Transverse colon (tissue), 4 donors: Measurements from ENCODE around the gene NHLRC4. TPM values are rescaled to one million over a fixed set of nuclear protein-coding genes. Genes with fewer than 3 reads are reported as not detected.

Source experiments
- DNase-seq: peaks from one replicate; pipeline ENCODE4 v3.0.0-alpha.2; 2019
- H3K27ac ChIP-seq, 4 donors: fragments of 200-600 bp; sonication (generic); 2 replicates each; pipeline ENCODE4 v1.5.1; 2016 to 2018; ENCODE audit warnings: inconsistent platforms in 4 of 4
- H3K27me3 ChIP-seq: fragments of 200-600 bp; sonication (generic); 2 replicates; pipeline ENCODE4 v1.5.1; 2017; ENCODE audit warnings: inconsistent platforms
- H3K36me3 ChIP-seq, 4 donors: fragments of 200-600 bp; sonication (generic); 2 replicates each; pipeline ENCODE4 v1.5.1; 2017 to 2019; ENCODE audit warnings: inconsistent platforms in 4 of 4
- H3K4me1 ChIP-seq, 4 donors: fragments of 200-600 bp; sonication (generic); 2 replicates each; pipeline ENCODE4 v1.5.1; 2017 to 2020; ENCODE audit warnings: inconsistent platforms in 4 of 4
- H3K4me3 ChIP-seq, 4 donors: fragments of 200-600 bp; sonication (generic); 1 replicate in 1 of 4; 2 replicates in 3 of 4; pipeline versions ENCODE4 v1.5.1 to v1.6.1; 2017 to 2019; ENCODE audit warnings: inconsistent platforms in 4 of 4
- H3K9me3 ChIP-seq, 2 donors: fragments of 200-600 bp; sonication (generic); 2 replicates each; pipeline ENCODE4 v1.5.1; 2017 to 2019; ENCODE audit warnings: inconsistent platforms in 2 of 2
- EP300 ChIP-seq: sonication (generic); formaldehyde crosslinking; IDR thresholded peaks from one replicate; pipeline ENCODE4 v1.6.1; 2017; ENCODE audit warnings: antibody characterized with exemption, low read depth
- POLR2A ChIP-seq: fragments of 450-650 bp; IDR thresholded peaks from one replicate; pipeline ENCODE4 v1.6.1; 2016; ENCODE audit warnings: antibody characterized with exemption, mild to moderate bottlenecking, moderate library complexity
- POLR2AphosphoS5 ChIP-seq, 3 donors: sonication (generic); formaldehyde crosslinking; IDR thresholded peaks; one replicate each; pipeline ENCODE4 v1.6.1; 2016; ENCODE audit warnings: antibody characterized with exemption in 3 of 3
- WGBS, 2 donors: methylation state at CpG; one replicate each; pipeline ENCODE4 v1.1.5; 2018; ENCODE audit warnings: low coverage in 1 of 2; 5-methylcytosine and 5-hydroxymethylcytosine counted together
- in situ Hi-C, 4 donors: fragments of 200-750 bp; cut with MboI; loops; one replicate each; pipeline versions ENCODE4 v1.15.0 to v1.15.1; 2017; ENCODE audit warnings: low sequenced_read_pairs in 3 of 4, low pct_ligation_motif_present in 1 of 4, low pct_unique_long_range_greater_than_20kb in 1 of 4
- intact Hi-C: fragments of 100-400 bp; cut with DNase I; formaldehyde crosslinking; loops from one replicate; pipeline ENCODE4 v1.15.1; 2023; ENCODE audit warnings: low total_unique reads
- total RNA-seq, 4 donors: library from RNA; depleted of rRNA; stranded (reverse); fragments of >200 nt; gene quantifications; one replicate each; pipeline ENCODE4 v1.1.0, GENCODE V29; 2016
- TF ChIP-seq, protein P1 (sequence below), 5 experiments: fragments of 200-600 bp in 3 of 5; fragments of 450-650 bp in 2 of 5; sonication (generic) in 3 of 5; IDR thresholded peaks; 1 replicate in 2 of 5; 2 replicates in 3 of 5; pipeline ENCODE4 v1.5.1; 2016 to 2017; ENCODE audit warnings: antibody characterized with exemption in 5 of 5, inconsistent platforms in 3 of 5, mild to moderate bottlenecking in 2 of 5, moderate library complexity in 1 of 5

NHLRC4 gene
- total RNA-seq, 4 donors from 2014 or later, result 0.55 to 0.75 (median 0.64) TPM; not detected in 1

GRCh38 chr16:552171-552570 lies 14.6 kb upstream of the NHLRC4 start:
- TF ChIP-seq, protein P1, sequence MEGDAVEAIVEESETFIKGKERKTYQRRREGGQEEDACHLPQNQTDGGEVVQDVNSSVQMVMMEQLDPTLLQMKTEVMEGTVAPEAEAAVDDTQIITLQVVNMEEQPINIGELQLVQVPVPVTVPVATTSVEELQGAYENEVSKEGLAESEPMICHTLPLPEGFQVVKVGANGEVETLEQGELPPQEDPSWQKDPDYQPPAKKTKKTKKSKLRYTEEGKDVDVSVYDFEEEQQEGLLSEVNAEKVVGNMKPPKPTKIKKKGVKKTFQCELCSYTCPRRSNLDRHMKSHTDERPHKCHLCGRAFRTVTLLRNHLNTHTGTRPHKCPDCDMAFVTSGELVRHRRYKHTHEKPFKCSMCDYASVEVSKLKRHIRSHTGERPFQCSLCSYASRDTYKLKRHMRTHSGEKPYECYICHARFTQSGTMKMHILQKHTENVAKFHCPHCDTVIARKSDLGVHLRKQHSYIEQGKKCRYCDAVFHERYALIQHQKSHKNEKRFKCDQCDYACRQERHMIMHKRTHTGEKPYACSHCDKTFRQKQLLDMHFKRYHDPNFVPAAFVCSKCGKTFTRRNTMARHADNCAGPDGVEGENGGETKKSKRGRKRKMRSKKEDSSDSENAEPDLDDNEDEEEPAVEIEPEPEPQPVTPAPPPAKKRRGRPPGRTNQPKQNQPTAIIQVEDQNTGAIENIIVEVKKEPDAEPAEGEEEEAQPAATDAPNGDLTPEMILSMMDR (IDR thresholded peaks at IDR 0.05), result no peak
- no peak for TF ChIP-seq POLR2A
- TF ChIP-seq POLR2AphosphoS5 (IDR thresholded peaks at IDR 0.05), result no peak
- no peak for TF ChIP-seq EP300
- no peaks in the 10 kb centered on the region for H3K9me3 ChIP-seq
- no peak for DNase-seq
- no peak overlapping the region for H3K4me3 ChIP-seq
- peaks cover 0 to 26% (median 8%) of the 10 kb centered on the region in 4 donors for H3K36me3 ChIP-seq
- intact Hi-C loops (no loop called here), in situ Hi-C loops (no loop called here)
- peaks cover 12% of the 10 kb centered on the region for H3K27me3 ChIP-seq
- H3K27ac ChIP-seq, result no peak overlapping the region
- 98% methylated on average over 27 of the region's 35 CpGs; no CpG with 5 or more reads in 1 of the 2 donors for WGBS, 2 donors
- peaks cover 0 to 7% (median 1%) of the 10 kb centered on the region in 4 donors for H3K4me1 ChIP-seq

DNA sequence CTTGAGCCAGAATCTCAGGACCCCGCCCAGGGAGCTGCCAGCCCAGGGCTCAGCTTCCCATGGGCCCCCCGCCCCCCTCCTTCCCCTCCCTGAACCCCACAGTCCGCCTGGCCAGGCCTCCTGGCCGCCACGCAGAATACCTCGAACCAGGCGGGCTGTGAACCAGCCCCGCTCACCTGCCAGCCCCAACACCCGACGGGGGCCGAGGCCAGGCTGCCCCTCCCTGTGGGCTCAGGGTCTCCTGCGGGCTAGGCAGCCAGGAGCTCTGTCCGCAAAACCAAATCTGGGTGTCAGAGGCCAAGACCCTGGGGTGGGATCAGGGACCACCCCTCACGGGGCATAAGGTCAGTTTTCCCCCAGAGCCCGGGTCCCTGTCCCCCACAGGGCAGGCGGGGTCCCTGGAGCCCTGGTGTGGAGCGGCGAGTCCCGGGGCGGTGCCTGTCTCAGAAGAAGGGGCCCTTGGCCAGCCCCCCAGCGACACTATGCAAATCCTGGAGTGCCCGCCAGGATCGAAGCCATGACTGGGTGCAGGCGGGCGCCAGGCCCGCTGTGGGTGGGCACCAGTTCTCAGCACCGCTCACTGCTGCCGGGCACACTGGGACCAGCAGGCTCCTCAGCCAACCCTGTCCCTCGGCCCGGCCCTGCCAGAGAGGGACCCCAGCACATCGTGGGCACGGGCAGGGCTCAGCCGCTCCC lies 13.1 kb upstream of the NHLRC4 start:
- DNase-seq, result no peak
- no peak overlapping the region for H3K27ac ChIP-seq
- H3K4me1 ChIP-seq, result peaks cover 0 to 6% (median 1%) of the 10 kb centered on the region in 4 donors
- H3K9me3 ChIP-seq, result no peaks in the 10 kb centered on the region
- intact Hi-C loops, result no loop called here
- in situ Hi-C loops, result no loop called here
- H3K4me3 ChIP-seq, result no peak overlapping the region
- peaks cover 0 to 24% (median 8%) of the 10 kb centered on the region in 4 donors for H3K36me3 ChIP-seq
- H3K27me3 ChIP-seq, result peaks cover 28% of the 10 kb centered on the region
- TF ChIP-seq POLR2A (no peak), EP300 (no peak), POLR2AphosphoS5 (IDR thresholded peaks at IDR 0.05) (no peak)
- TF ChIP-seq, protein P1 (IDR thresholded peaks at IDR 0.05), result no peak
- 86% methylated on average over 19 of the region's 33 CpGs; no CpG with 5 or more reads in 1 of the 2 donors for WGBS, 2 donors

DNA sequence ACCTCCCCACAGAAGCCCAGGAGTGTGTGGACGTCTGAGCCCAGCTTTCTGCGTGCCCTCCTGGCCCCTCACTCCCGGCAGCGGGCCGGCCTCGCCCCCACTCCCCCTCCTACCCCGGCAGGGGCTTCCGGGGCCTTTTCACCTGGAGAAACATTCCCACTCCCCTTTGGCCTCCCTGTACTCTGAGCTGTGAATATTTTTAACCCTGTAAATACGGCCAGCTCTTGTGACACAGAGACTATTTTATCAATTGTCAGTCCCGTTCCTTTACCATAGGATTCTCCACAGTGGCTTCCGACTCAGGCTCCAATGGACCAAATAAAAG lies 12.5 kb upstream of the NHLRC4 start:
- in situ Hi-C loops, result no loop called here
- Histone ChIP-seq H3K27ac (no peak overlapping the region), H3K9me3 (no peaks in the 10 kb centered on the region), H3K36me3 (peaks cover 0 to 20% (median 8%) of the 10 kb centered on the region in 4 donors), H3K4me1 (peaks cover 0 to 10% (median 3%) of the 10 kb centered on the region in 4 donors), H3K27me3 (peaks cover 33% of the 10 kb centered on the region), H3K4me3 (no peak overlapping the region)
- no peak for DNase-seq
- TF ChIP-seq, protein P1 (IDR thresholded peaks at IDR 0.05), result no peak
- no peak for TF ChIP-seq POLR2AphosphoS5 (IDR thresholded peaks at IDR 0.05)
- TF ChIP-seq EP300, result no peak
- no peak for TF ChIP-seq POLR2A
- intact Hi-C loops, result no loop called here
- WGBS, 2 donors, result 80% methylated on average over 11 of the region's 11 CpGs; no CpG with 5 or more reads in 1 of the 2 donors

DNA sequence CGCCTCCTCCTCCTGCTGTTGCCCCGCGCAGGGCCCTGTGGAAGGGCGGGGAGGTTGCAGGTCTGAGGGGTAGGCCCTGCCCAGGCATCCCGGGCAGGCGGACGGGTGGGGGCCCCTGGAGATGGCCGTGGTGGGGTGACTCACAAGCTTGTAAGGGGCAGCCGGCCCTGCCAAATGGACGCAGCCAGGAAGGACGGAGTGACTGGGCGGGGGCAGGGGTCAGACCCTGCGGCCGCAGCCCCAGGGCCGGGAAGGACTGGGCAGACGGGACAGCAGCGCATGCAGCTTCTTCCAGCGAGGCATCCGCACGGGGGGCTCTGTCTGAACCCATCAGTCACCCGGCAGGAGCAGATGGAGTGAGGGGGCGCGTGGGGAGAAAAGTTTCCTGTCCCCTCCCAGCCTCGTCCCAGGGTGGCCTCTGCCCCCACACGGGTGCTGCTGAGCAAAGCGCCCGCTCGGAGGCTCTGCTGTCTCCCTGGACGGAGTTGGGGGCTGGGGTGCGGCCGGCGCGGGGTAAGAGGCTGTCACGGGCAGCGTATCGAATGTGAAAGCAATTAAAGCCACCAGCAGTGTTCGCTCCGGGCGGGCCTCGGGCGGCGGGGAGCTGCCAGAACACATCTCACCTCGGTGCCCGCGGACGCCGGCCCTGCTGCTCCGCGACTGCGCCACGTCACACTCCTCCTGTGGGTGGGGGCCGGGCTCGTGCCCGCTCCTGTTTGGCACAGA lies 12.0 kb upstream of the NHLRC4 start:
- H3K27me3 ChIP-seq, result peaks cover 38% of the 10 kb centered on the region
- intact Hi-C loops (no loop called here), in situ Hi-C loops (no loop called here)
- peaks cover 0 to 15% (median 7%) of the 10 kb centered on the region in 4 donors for H3K36me3 ChIP-seq
- WGBS, 2 donors, result 67% methylated on average over 33 of the region's 54 CpGs; no CpG with 5 or more reads in 1 of the 2 donors
- H3K4me3 ChIP-seq, result no peak overlapping the region
- H3K9me3 ChIP-seq, result no peaks in the 10 kb centered on the region
- no peak overlapping the region for H3K27ac ChIP-seq
- TF ChIP-seq EP300, result no peak
- DNase-seq, result peak; percentile 34
- H3K4me1 ChIP-seq, result peaks cover 0 to 14% (median 7%) of the 10 kb centered on the region in 4 donors
